Glutamatergic neuron (in vitro differentiated cells): Measurements from ENCODE around the gene KCNQ1. TPM values are rescaled to one million over a fixed set of nuclear protein-coding genes. Genes with fewer than 3 reads are reported as not detected.

Experiments used
- DNase-seq: peaks from one replicate; pipeline ENCODE4 v3.0.0; 2022
- H3K27ac Mint-ChIP-seq: one replicate; pipeline ENCODE4 v1.8.0; 2020; ENCODE audit warnings: mild to moderate bottlenecking, mixed read lengths, inconsistent platforms; ENCODE audit not compliant: unreplicated experiment
- H3K27me3 Mint-ChIP-seq: one replicate; pipeline ENCODE4 v1.8.0; 2020; ENCODE audit warnings: mild to moderate bottlenecking, moderate library complexity, mixed read lengths, inconsistent platforms; ENCODE audit not compliant: unreplicated experiment
- H3K36me3 Mint-ChIP-seq: one replicate; pipeline ENCODE4 v1.8.0; 2020; ENCODE audit warnings: mild to moderate bottlenecking, mixed read lengths, inconsistent platforms; ENCODE audit not compliant: unreplicated experiment
- H3K4me1 Mint-ChIP-seq: one replicate; pipeline ENCODE4 v1.8.0; 2020; ENCODE audit warnings: mild to moderate bottlenecking, low read depth, mixed read lengths, inconsistent platforms; ENCODE audit not compliant: unreplicated experiment
- H3K4me3 Mint-ChIP-seq: one replicate; pipeline ENCODE4 v1.8.0; 2020; ENCODE audit warnings: mild to moderate bottlenecking, mixed read lengths, inconsistent platforms; ENCODE audit not compliant: unreplicated experiment
- H3K9me3 Mint-ChIP-seq: one replicate; pipeline ENCODE4 v1.8.0; 2020; ENCODE audit warnings: mild to moderate bottlenecking, moderate library complexity, mixed read lengths, inconsistent platforms; ENCODE audit not compliant: unreplicated experiment
- total RNA-seq: library from RNA; stranded (reverse); fragmentation: NEBNext Ultra II Directional; extraction: Animal tissue kit (Norgen Biotek cat#: 25700); gene quantifications from one replicate; pipeline ENCODE4 v1.2.1, GENCODE V29; 2021; ENCODE audit not compliant: unreplicated experiment
- TF ChIP-seq, protein P1 (sequence below): fragments of 200-600 bp; sonication (generic); IDR thresholded peaks from one replicate; pipeline ENCODE4 v1.5.0; 2021; ENCODE audit not compliant: partially characterized antibody, unreplicated experiment

The KCNQ1 gene
- total RNA-seq, 1 donor from 2014 or later = 0.44 TPM

DNA sequence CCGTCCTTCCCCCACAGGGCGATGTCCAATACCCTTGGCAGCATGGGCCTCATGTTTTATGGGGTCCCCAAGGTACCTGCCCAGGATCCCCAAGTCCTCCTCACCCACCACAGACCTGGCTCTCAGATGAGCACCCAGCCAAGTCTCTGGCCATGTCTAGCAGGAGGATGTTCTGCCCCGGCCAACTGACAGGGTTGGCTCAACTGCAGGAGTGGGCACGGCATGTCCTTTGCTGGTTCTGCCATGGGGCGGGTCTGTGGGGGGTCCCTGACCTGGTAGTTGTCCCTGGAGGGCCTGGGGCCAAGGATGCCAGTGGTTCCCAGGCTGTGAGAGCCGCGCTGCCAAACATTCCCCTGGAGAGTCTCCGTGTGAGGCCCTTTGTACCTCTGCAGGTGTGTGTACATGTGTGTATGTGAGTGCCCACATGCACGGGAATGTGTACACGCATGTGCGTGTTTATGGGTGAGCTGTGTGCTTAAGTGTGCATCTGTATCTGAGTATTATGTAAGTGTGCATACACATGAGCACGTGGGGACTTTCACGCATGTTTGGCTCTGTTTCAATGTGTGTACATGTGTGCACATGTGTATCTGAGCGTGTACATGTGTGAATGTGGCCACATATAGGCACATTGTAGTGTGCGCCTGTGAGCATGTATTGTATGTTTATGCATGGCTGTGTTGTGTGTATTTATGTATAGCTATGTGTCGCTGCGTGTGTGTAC, 85.5 kb downstream of the KCNQ1 start:
- DNase-seq = peak; percentile 8
- Mint-ChIP-seq H3K9me3 (no peaks in the 10 kb centered on the region), H3K27ac (no peak overlapping the region), H3K4me3 (no peak overlapping the region), H3K4me1 (peaks cover 2% of the 10 kb centered on the region), H3K36me3 (no peaks in the 10 kb centered on the region), H3K27me3 (peaks cover 14% of the 10 kb centered on the region)
- TF ChIP-seq, protein P1, sequence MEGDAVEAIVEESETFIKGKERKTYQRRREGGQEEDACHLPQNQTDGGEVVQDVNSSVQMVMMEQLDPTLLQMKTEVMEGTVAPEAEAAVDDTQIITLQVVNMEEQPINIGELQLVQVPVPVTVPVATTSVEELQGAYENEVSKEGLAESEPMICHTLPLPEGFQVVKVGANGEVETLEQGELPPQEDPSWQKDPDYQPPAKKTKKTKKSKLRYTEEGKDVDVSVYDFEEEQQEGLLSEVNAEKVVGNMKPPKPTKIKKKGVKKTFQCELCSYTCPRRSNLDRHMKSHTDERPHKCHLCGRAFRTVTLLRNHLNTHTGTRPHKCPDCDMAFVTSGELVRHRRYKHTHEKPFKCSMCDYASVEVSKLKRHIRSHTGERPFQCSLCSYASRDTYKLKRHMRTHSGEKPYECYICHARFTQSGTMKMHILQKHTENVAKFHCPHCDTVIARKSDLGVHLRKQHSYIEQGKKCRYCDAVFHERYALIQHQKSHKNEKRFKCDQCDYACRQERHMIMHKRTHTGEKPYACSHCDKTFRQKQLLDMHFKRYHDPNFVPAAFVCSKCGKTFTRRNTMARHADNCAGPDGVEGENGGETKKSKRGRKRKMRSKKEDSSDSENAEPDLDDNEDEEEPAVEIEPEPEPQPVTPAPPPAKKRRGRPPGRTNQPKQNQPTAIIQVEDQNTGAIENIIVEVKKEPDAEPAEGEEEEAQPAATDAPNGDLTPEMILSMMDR = no peak

DNA sequence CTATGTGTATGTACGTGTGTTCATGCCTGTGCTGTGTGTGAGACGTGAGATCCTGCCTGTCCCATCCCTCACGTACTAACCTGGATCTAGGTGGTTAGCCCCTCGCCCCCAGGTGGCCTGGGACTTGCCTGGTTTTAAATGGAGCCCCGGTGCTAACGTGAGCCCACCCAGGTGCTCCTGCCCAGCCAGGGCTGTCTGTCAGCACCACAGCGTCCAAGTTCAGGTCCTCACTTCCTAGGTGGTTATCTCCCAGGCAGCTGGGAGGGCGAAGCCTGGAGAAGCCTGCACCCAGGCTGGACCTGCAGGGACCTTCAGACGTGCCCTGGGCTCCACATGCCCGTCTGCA, 86.0 kb downstream of the KCNQ1 start:
- Mint-ChIP-seq H3K27me3 (peaks cover 14% of the 10 kb centered on the region), H3K27ac (no peak overlapping the region), H3K9me3 (no peaks in the 10 kb centered on the region), H3K4me3 (no peak overlapping the region), H3K36me3 (no peaks in the 10 kb centered on the region), H3K4me1 (peaks cover 2% of the 10 kb centered on the region)
- TF ChIP-seq, protein P1 = no peak
- peak; percentile 3 for DNase-seq

DNA sequence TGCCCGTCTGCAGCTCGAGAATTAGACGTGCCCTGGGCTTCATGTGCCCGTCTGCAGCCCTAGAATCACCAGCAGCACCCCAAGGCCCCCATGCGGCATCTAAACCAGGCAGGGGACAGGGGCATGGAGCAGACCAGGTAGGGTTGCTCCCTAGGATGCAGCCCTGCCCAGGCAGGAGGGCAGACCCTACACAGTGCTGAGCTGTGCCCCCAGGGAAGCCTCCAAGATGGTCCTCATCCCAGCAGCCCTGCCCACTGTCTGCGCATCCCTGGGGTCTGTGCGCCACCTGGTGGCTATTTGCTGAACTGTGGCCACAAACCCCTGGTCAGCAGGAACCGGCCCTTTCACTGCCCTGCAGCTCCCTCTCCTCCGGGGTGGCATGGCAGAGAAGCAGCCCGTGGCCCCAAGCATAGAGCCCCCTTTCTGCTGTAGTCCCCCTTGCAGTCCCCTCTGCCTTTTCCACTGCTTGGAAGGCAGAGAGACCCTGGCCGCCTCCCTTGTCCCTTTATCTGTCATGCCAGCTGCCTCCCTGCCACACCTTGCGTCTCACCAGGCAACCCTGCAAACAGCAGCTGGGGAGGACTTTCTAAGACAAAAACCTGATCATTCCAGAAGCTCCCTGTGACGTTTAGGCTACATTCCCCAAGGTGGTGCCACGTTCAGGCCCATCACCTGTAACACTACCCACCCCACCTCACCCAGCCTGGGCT, 86.6 kb downstream of the KCNQ1 start:
- no peak overlapping the region for H3K27ac Mint-ChIP-seq
- TF ChIP-seq, protein P1 = peak; percentile 99
- peaks cover 11% of the 10 kb centered on the region for H3K27me3 Mint-ChIP-seq
- H3K9me3 Mint-ChIP-seq = no peaks in the 10 kb centered on the region
- no peaks in the 10 kb centered on the region for H3K36me3 Mint-ChIP-seq
- no peak overlapping the region for H3K4me3 Mint-ChIP-seq
- H3K4me1 Mint-ChIP-seq = peaks cover 2% of the 10 kb centered on the region
- DNase-seq = peak; percentile 95

DNA sequence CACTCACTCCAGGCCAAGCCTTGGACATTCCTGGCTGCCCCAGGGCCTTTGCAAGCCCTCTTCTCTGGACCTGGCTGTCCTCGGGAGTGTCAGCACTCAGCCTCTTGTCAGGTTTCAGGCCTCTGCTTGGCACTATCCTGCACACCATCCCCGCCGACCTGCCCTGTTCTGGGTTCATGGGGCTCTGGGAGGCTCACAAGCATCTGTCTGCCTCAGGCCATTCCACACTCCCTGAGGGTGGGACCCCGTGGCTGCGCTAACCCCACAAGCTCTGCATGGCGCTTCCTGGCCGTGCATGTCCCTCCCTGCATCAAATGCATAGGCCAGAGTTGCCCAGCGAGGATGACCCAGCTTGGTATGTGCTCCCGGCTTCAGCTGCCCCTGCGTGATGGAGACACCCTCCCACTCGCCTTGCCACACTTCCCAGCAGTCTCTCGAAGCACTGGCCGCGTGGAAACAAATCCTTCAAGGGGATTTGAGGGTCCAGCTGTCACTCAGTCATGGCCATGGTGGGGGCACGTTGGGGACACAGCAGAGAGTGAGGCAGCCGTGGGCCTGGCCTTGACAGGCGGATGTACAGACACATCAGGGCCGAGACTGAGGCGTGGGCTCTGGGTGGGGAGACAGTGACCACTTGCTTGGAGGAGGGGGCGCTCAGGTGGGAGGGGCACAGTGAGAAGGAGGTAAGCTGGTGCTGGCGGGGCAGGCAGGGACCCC, 87.3 kb downstream of the KCNQ1 start:
- DNase-seq = peak; percentile 20
- Mint-ChIP-seq H3K4me1 (peaks cover 2% of the 10 kb centered on the region), H3K4me3 (no peak overlapping the region), H3K9me3 (no peaks in the 10 kb centered on the region), H3K36me3 (no peaks in the 10 kb centered on the region), H3K27me3 (peaks cover 11% of the 10 kb centered on the region), H3K27ac (peak overlapping the region; percentile 90)
- TF ChIP-seq, protein P1 = no peak
